Measurements from ENCODE around the gene DGKB.

The DGKB gene

GRCh38 chr7:14902589-14903067, at the start of gene DGKB:
Gene DGKB, minus strand, starts transcription at chr7:14902751.
- DNase-seq (ENCODE audit: low read depth in 2 of 2), result no peak

GRCh38 chr7:14950013-14950412, 47.5 kb upstream of the DGKB start:
- DNase-seq (ENCODE audit: low read depth in 2 of 2), result no peak

- DNase-seq (ENCODE audit: low read depth in 2 of 2), result no peak
These were observed 35.6 kb upstream of the DGKB start for GRCh38 chr7:14938181-14938580.

DNA sequence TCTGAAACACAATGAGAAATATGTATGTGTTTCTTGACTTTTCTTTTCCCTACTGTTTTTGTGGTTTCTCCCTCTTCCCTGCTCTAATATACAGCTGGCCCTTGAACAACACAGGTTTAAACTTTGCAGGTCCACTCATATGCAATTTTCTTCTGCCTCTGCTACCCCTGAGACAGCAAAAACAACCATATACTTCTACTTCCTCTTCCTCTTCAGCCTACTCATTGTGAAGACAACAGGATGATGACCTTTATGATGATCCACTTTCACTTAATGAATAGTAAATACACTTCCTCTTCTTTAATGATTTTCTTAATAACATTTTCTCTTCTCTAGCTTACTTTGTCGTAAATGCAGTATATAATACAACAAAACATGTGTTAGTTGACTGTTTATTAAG, 35.0 kb upstream of the DGKB start:
- no peak for DNase-seq (ENCODE audit: low read depth in 2 of 2)

DNA sequence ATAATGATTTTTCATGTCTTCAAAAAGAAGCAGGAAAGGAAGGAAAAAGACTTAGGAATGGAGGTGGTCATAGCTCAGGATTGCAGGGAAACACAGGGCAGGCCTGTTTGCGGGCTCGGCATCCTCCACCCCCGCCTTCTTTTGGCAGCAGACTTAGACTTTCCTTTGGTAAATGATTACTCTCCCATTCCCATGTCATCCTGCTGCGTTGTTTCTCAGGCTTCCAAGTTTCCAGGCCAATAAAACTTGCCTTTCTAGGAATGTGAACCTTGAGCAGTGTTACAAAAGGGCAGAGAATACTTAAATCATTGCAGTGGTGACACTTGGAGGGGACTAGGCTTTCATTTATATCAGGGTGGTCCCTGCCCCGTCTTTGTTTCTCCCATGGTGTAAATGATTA, 34.0 kb upstream of the DGKB start:
- DNase-seq (ENCODE audit: low read depth in 2 of 2), result no peak

DNA sequence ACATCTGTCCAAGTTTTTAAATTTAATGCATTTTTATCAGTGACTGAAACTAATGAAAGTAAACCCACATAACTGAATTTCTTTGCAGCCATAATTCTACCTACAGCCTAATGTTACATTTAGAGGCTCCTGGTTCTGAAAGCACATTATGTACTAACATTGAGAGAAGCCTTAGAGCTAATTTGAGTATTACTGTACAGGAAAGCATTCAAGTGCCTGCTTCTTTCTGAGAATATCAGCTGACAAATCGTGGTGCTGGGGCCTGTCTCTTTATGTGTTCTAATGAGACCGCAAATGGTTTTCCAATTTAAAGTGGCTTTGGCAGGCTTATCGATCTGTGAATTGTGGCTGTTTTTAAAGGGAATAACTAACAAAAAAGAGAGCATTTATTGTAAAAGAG, 32.3 kb upstream of the DGKB start:
- DNase-seq (ENCODE audit: low read depth in 2 of 2), result no peak

GRCh38 chr7:14931511-14932215, 29.1 kb upstream of the DGKB start:
- DNase-seq (ENCODE audit: low read depth in 2 of 2), result no peak

- no peak for DNase-seq (ENCODE audit: low read depth in 2 of 2)
These were observed 21.8 kb upstream of the DGKB start for GRCh38 chr7:14924398-14924797.

DNA sequence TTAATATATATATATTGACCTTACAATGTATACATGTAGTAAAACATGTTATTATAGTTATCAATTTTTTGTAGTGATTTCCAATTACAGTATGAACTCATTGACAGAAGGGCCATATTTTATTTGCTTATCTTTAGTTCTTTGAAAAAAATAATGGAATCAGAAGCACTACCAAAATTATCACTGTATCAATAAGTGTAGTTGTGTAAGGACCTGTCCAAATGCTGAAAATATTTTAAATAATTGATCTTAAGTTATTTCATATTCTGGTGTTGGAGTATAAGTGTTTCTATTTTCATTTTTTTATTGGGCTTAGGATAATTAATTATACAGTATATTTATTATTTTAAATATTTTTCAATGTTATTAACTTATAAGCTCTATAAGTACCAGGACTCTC, 8.5 kb upstream of the DGKB start:
- DNase-seq (ENCODE audit: low read depth in 2 of 2), result no peak

- no peak for DNase-seq (ENCODE audit: low read depth in 2 of 2)
These were observed 6.1 kb upstream of the DGKB start for GRCh38 chr7:14908697-14909096.

- no peak for DNase-seq (ENCODE audit: low read depth in 2 of 2)
These were observed 3.2 kb upstream of the DGKB start for GRCh38 chr7:14905764-14906163.

GRCh38 chr7:14900051-14900450, 2.5 kb downstream of the DGKB start:
- DNase-seq (ENCODE audit: low read depth in 2 of 2), result no peak

GRCh38 chr7:14899030-14899429, 3.5 kb downstream of the DGKB start:
- no peak for DNase-seq (ENCODE audit: low read depth in 2 of 2)

DNA sequence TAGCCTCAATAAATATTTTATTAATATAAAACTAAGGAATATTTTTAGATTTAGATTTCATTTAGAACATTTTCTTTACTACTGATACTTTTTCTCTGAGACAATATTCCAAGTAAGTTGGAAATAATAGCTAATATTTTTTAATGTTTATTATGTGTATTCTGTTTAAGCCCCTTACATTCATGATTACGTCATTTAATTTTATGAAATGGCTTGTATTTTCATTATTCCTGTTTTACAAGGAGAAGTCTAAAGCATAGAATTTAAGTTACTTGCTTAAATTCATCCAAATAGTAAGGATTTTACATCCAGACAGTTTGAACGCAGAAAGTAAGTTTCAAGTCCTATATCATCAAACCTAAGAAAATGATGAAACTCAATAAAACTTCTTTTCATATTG, 6.1 kb downstream of the DGKB start:
- no peak for DNase-seq (ENCODE audit: low read depth in 2 of 2)

DNA sequence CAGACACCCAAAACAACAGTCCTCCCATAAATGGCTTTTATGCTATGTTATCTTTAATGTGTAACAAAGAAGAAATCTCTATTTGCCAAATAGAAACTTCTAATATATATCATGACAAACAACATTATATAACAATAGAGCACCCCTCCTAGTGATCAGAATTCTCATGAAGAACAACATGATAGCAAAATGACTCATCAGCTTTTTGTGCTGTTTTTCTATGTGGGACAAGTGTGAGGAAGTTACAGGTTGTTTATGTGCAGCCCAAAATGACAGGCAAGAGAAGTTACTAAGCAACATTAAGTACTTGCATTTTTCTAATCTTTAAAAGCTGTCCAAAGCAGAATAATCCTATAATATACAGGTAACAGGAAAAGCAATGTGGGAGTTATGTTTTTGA, 7.7 kb downstream of the DGKB start:
- DNase-seq (ENCODE audit: low read depth in 2 of 2), result no peak

GRCh38 chr7:14892961-14893360, 9.6 kb downstream of the DGKB start:
- no peak for DNase-seq (ENCODE audit: low read depth in 2 of 2)

- DNase-seq (ENCODE audit: low read depth in 2 of 2), result no peak
These were observed 11.3 kb downstream of the DGKB start for GRCh38 chr7:14891289-14891688.

- no peak for DNase-seq (ENCODE audit: low read depth in 2 of 2)
These were observed 13.6 kb downstream of the DGKB start for GRCh38 chr7:14888962-14889361.

DNA sequence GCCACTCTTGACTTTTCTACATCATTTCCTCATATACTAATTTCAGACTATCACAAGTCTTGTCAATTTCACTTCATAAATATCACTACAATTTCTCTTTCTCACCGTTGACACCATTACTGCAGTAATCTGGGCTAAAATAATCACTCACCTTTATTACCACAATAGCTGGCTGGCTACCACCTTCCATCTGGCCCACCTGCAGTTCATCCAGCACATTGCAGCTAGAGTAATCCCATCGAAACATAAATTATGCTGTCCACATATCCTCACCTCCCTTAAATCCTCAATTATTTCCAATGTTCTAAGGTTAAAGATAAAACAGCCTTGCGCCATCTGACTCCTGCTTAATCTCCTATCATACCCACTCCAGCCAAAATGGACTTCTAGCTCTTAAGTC, 16.0 kb downstream of the DGKB start:
- no peak for DNase-seq (ENCODE audit: low read depth in 2 of 2)

GRCh38 chr7:14875941-14876587, 26.5 kb downstream of the DGKB start:
- DNase-seq (ENCODE audit: low read depth in 2 of 2), result no peak

DNA sequence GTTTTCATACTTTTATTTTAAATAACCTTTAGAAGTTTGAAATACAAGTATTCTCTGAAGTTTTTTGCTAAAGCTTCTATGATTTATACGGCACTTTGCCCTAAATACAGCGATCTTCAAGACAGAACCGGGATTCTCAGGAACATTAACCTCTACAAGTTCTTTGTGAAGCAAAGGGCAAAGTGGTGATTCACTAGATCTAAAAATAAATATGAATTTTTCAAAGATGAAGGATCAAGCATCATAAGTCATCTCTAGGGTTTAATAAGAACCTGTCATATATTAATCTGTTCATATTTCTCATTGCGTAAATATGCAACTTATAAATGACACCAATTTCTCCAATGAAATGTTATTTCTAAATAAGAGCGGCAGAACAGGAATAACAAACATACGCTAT, 30.7 kb downstream of the DGKB start:
- no peak for DNase-seq (ENCODE audit: low read depth in 2 of 2)

DNA sequence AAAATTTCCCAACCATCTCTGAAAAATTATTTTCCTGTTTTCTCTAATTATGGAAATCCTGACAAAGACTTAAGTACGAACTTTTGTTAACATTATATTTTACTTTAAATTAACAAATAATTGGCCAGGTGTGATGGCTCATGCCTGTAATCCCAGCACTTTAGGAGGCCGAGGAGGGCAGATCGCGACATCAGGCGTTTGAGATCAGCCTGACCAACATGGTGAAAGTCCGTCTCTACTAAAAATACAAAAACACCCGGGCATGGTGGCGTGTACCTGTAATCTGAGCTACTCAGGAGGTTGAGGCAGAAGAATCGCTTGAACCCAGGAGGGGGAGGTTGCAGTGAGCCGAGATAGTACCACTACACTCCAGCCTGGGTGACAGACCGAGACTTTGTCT, 32.2 kb downstream of the DGKB start:
- no peak for DNase-seq (ENCODE audit: low read depth in 2 of 2)

GRCh38 chr7:14868937-14869336, 33.6 kb downstream of the DGKB start:
- no peak for DNase-seq (ENCODE audit: low read depth in 2 of 2)

- DNase-seq (ENCODE audit: low read depth in 2 of 2), result no peak
These were observed 41.1 kb downstream of the DGKB start for GRCh38 chr7:14861456-14861855.
